ENCODE results near the gene CAP2. TPM values are rescaled to one million over a fixed set of nuclear protein-coding genes. Genes with fewer than 3 reads are reported as not detected.
"Not testable (repeated sequence)": the region's sequence is repeated elsewhere in the genome, so short reads cannot be mapped to it uniquely, and the experiment has no call there.

CAP2 gene
- total RNA-seq, 1 experiment from 2014 or later, result 27.8 TPM

DNA sequence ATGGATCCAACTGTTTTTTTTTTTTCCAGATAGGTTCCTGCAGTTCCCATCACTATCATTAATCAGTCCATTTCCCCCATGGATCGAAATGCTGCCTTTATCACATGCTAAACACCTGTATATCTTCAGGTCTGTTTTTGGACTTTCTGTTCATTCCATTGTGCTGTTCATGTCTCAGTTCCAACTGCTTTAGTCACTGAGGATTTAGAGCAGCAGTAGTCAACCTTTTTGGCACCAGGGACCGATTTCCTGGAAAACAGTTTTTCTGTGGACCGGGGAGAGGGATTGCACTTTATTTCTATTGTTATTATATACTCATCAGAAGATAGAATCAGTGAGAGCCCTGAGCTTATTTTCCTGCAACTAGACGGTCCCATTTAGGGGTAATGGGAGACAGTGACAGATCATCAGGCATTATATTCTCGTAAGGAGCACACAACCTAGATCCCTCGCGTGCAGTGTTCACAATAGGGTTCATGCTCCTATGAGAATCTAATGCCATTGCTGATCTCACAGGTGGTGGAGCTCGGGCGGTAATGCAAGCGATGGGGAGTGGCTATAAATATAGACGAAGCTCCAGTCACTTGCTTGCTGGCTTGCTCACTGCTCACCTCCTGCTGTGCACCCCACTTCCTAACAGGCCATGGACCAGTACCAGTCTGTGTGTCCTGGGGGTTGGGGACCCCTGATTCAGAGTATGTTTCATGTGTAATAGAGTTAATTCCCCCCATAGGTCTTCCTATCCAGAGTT is 46.0 kb downstream of the CAP2 start:
- no peak for DNase-seq (ENCODE audit: low spot score)

DNA sequence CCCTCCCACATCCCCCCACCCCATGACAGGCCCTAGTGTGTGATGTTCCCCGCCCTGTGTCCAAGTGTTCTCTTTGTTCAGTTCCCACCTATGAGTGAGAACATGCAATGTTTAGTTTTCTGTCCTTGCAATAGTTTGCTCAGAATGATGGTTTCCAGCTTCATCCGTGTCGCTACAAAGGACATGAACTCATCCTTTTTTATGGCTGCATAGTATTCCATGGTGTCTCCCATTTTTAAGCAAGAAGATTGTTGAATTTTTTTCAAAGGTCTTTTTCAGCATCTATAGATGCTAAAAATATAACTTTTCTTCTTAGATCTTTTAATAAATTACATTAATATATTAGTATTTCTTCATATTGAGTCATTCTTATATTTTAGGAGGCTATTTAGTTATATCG is 47.4 kb downstream of the CAP2 start:
- DNase-seq (ENCODE audit: low spot score), result not testable (repeated sequence)

GRCh38 chr6:17442196-17442595 is 48.8 kb downstream of the CAP2 start:
- DNase-seq (ENCODE audit: low spot score), result no peak

- DNase-seq (ENCODE audit: low spot score), result no peak
These were observed 53.3 kb downstream of the CAP2 start for GRCh38 chr6:17446713-17447112.

- no peak for DNase-seq (ENCODE audit: low spot score)
These were observed 54.8 kb downstream of the CAP2 start for GRCh38 chr6:17448165-17448564.

DNA sequence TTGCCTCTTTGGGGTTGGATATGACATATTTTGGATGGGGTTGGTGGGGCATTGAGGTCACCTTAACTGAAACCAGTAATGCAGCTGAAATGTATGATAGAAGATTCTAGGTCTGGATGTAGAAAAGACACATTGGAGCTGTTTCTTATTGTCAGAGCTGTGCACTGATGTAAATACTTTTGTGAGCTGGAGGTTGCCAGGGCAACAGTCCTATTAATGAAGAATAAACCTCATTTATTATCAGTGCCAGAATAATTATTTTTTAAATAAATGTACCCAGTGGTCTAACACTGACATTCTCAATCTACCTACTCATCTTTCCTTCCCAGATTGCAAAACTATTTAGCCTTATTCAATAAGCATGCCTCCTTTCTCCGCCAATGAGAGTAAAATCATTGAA is 57.0 kb downstream of the CAP2 start:
- no peak for DNase-seq (ENCODE audit: low spot score)

GRCh38 chr6:17450832-17451231 is 57.4 kb downstream of the CAP2 start:
- DNase-seq (ENCODE audit: low spot score), result no peak

DNA sequence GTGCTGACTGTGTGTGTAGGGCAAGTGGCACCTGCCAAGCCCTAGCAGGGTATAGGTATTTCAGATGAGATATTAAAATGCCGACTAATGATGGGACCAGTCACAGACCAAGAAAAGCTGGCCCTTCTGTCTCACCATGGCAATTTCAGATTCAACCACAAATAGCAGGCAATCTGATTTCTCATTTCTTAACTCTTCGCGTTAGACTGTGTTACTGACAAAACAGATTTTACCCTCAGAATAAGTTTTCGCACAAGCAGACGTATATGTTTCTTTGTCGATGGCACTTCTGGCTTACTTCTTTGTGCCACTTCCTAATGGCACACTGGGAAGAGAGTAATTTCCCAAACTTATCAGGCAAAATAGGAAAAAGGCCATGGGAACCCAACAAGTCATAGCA is 58.7 kb downstream of the CAP2 start:
- no peak for DNase-seq (ENCODE audit: low spot score)

- no peak for DNase-seq (ENCODE audit: low spot score)
These were observed 61.1 kb downstream of the CAP2 start for GRCh38 chr6:17454316-17455005.

- DNase-seq (ENCODE audit: low spot score), result no peak
These were observed 62.5 kb downstream of the CAP2 start for GRCh38 chr6:17455919-17456318.

- no peak for DNase-seq (ENCODE audit: low spot score)
These were observed 63.3 kb downstream of the CAP2 start for GRCh38 chr6:17456711-17457110.

- DNase-seq (ENCODE audit: low spot score), result no peak
These were observed 64.0 kb downstream of the CAP2 start for GRCh38 chr6:17457405-17457804.

GRCh38 chr6:17457956-17458355 is 64.6 kb downstream of the CAP2 start:
- no peak for DNase-seq (ENCODE audit: low spot score)

GRCh38 chr6:17458966-17459365 is 65.6 kb downstream of the CAP2 start:
- DNase-seq (ENCODE audit: low spot score), result no peak

GRCh38 chr6:17460862-17461261 is 67.5 kb downstream of the CAP2 start:
- no peak for DNase-seq (ENCODE audit: low spot score)

GRCh38 chr6:17466147-17466546 is 72.8 kb downstream of the CAP2 start:
- DNase-seq (ENCODE audit: low spot score), result no peak

DNA sequence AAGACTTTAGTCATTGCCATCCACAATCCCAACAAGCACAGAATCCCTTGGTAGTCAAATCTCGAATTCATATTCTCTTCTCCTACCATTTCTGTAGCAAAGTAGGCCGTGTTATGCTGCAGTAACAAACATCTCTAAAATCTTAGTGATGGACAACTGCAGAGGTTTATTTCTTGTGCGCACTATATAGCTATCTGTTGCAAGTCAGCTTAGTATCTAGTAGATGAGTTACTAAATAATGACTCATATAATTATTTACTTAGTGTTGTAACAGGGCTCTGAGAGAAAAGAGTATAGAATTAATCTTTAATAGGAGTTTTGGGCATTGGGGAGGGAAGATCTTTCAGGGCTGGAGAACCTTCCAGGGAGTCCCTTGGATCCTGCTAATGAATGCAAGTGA is 73.3 kb downstream of the CAP2 start:
- DNase-seq (ENCODE audit: low spot score), result no peak

GRCh38 chr6:17469006-17469832 is 75.8 kb downstream of the CAP2 start:
- no peak for DNase-seq (ENCODE audit: low spot score)

DNA sequence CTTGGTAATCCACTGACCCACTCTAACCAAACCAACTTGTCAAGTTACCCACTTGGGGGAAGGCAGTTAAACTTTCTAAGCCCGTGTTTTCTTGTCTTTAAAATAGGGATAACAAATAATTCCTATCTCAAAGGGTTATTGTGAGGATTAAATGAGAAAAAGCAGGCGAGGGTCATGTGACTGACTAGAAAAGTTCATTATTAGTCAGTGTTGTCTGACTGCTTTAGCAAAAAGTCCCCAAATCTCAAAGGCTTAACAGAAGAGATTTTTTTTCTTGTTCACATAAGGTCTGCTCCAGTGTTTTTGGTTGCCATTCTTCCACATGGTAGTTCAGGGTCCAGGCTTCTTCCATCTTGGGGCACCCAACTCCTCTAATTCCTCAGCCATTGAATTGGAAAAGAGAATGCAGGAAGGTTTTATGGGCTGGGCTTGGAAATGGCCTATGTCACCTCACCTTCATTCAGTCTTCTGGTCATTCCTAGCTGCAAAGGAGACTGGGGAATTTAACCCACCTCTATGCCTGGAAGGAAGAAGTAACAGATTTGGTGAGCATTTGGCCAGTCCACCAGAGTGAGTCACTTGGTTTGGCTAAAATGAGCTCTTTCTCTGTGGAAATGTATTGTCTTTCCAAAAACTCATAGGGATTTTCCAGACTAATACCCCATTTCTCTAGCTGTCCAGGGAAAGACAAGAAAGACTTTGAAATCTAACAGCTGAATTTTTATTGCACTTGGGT is 77.0 kb downstream of the CAP2 start:
- no peak for DNase-seq (ENCODE audit: low spot score)

DNA sequence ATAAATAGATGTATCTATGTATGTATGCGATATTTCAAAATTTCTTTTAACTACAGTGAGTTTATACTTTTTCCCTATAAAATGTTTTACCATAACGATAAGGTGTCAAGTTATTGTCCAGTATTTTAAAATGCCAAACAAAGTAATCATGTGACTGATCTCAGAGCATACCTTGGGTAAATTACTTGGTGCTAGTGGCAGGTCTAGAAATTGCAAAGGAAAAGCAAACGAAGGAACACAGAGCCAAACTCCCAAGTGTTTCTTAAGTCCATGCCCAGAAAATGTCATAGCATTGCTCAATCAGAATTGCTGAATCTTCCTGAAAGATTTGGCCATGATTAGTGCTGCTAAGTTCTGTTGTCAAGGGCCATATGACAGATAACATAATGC is 77.5 kb downstream of the CAP2 start:
- peak; percentile 16 for DNase-seq (ENCODE audit: low spot score)

DNA sequence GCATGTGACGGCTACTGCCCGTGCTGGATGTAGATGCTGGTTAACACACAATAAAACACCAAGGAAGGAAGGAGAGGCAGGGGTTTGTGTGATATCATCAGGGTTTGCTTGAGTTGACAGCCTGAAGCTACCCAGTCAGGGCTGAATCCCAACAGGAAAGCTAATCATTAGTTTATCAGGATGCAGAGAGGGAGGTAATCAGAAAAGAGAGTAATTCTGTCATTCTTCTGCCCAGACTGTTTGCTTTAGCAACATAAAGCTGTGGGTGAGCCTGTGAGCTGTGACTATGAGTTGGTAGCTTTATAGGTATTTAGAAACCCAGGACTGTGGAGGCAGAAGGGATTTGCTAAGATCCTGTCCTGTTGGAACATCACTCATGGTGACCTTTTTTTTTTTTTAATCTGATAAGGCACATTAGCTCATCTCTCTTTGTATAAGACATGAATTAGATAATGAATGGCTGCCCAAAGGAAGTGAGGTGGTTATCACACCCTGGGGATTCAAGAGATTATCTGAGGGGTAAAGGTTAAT is 79.3 kb downstream of the CAP2 start:
- DNase-seq (ENCODE audit: low spot score), result peak; percentile 44

DNA sequence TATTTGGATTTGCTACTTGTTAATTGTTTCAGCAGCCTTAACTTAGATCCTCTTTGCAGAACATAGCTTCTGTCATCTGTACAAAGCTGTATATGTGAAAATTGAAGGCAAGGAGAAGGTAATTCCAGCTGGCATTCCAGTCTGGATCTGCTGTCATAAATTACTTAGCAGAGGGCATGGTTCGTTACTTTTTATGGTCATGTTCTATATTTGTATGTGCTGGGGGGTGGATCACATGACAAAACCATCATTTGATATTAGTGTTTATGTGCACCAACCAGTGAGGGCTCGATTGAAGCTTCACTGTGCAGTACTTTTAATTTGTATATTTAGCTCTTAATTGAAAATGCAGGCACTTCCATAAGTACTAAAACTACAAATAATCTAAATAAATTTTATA is 80.2 kb downstream of the CAP2 start:
- DNase-seq (ENCODE audit: low spot score), result peak; percentile 9
